Activated CD4-positive, alpha-beta T cell treated with anti-CD3 and anti-CD28 coated beads, Interleukin-2, amount 50 U/mL, for 48 hours (primary cell): Measurements from ENCODE around the gene IL17RA.
A peak's percentile ranks its signal among the peaks of the same experiment; 100 is the strongest.
"Not testable (repeated sequence)": the region's sequence is repeated elsewhere in the genome, so short reads cannot be mapped to it uniquely, and the experiment has no call there.

ENCODE experiments used
- DNase-seq, 2 experiments: peaks; one replicate each; pipeline ENCODE4 v3.0.0-alpha.2; 2020

IL17RA gene, protein sequence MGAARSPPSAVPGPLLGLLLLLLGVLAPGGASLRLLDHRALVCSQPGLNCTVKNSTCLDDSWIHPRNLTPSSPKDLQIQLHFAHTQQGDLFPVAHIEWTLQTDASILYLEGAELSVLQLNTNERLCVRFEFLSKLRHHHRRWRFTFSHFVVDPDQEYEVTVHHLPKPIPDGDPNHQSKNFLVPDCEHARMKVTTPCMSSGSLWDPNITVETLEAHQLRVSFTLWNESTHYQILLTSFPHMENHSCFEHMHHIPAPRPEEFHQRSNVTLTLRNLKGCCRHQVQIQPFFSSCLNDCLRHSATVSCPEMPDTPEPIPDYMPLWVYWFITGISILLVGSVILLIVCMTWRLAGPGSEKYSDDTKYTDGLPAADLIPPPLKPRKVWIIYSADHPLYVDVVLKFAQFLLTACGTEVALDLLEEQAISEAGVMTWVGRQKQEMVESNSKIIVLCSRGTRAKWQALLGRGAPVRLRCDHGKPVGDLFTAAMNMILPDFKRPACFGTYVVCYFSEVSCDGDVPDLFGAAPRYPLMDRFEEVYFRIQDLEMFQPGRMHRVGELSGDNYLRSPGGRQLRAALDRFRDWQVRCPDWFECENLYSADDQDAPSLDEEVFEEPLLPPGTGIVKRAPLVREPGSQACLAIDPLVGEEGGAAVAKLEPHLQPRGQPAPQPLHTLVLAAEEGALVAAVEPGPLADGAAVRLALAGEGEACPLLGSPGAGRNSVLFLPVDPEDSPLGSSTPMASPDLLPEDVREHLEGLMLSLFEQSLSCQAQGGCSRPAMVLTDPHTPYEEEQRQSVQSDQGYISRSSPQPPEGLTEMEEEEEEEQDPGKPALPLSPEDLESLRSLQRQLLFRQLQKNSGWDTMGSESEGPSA

DNA sequence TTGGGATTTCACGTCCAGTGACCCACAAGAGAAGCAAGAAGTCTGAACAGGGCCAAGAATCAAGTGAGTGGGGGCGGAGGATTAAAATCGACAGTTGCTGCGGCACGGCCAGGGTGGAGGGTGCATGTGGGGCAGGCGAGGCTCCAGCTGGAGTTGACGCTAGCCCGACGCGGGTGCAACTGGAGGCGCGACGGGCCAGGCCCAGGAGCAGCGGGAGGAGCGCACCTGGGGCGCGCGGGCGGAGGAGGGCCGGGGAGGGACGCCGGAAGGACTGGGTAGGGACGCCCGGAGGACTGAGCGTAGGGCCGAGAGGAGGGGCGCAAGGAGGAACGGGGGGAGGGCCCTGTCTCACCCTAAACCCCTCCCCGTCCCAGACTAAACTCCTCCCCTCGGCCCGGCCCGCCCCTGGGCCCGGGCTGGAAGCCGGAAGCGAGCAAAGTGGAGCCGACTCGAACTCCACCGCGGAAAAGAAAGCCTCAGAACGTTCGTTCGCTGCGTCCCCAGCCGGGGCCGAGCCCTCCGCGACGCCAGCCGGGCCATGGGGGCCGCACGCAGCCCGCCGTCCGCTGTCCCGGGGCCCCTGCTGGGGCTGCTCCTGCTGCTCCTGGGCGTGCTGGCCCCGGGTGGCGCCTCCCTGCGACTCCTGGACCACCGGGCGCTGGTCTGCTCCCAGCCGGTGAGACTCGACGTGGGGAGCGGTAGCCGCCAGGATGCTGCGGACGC, at the start of gene IL17RA:
Gene IL17RA, plus strand, starts transcription at position 447 of the 723 bp plus-strand sequence. Its CDS starts 92 bp downstream, at position 539.
- DNase-seq: peak; percentile 95

GRCh38 chr22:17035246-17035645, 49.6 kb upstream of the IL17RA start:
- DNase-seq: no peak

DNA sequence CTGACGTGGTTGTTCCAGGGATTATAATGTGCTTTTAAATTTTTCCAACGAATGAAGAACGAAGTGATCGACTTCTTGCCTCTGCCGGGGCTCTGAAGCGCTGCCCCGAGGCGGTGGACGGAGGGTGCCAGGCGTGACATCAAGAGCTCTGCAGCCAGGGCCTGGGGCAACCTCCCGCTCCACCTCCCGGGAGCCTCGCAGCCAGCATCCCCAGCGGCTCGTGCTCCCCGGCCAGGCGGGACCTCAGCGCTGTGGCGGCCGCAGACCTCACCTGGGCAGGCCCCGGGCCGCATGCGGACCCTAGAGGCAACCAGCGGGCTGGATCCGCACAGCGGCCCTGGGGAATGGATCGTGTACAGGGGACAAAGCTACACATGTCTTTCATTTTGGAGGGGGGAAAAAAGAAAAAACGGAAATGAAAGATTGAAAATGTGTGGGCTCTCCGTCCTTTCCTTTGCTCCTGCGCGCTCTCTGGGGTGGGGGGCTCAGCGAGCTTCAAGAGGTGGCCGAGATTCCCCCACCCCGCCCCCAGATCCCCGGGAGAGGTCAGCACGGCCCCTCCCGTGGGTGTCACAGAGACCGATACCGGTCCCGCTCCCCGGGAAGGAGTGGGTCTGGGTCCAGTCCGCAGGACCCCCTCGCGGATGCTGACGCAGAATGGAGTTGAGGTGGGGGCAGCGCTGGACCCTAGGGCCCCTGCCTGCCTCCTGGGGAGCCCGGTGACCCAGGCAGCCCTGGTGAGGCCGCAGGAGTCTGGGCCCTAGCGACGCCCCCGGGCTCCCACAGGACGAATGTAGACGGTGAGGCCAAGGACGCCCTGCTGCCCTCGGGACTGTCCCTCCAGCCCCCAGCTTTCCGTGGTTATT, 48.6 kb upstream of the IL17RA start:
- not testable (repeated sequence) for DNase-seq

DNA sequence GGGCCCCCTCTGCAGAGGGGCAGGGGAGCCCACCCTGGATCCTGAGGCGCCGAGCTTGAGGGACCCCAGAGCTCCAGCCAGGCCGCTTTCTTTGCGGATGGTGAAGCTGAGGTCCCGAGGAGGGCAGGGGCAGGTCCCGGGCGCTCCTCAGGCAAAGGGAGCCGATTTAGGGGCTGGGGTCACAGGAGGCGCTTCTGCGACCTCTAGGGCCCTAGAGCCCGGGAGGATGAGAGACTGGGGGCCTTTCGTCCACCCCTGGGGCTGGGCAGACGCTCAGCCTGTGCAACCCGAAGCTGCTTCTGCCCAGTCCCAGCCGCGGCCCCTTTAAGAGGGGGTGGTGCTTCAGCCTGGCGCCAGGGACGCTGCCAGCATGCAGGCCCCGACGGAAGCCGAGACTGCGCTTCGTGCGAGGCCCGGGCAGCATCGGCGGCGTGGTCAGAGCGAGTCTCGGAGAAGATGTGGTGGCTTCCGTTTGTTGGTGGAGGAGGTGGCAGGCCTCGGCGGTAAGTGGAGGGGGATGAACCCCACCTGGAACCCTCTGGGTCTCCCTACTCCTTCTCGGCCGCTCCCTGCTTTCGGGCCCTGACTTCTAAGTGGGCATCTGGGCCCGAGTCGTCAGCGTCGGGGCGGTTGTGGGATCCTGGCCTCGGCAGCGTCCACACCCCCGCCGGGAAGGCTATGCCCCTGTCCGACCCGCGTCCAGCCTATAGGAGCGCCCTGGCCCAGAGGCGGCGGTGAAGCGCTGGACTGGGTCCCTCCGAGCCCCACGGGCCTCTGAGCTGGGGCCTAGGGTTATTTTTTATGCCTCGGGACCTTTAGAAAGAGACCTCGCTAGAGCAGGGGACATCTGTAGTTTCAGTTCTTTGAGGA, 47.7 kb upstream of the IL17RA start:
- not testable (repeated sequence) for DNase-seq

DNA sequence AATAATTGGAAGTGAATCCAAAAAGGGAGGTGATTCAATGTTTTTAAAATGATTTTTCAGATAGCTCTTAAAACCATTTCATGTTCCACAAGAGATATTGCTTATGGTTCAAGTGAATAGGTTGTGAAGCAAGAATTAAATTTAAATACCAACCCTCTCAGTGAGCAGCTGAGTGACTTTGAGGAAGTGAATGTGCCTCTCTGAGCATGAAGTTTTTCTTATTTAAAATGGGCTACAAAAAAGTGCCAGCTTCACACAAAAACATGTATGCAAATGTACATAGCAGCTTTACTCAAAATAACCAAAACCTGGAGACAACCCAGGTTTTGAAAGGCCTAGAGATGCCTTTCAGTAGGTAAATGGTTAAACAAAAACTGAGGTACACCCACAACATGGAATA, 41.3 kb upstream of the IL17RA start:
- no peak for DNase-seq

GRCh38 chr22:17046566-17047348, 38.0 kb upstream of the IL17RA start:
- no peak for DNase-seq

DNA sequence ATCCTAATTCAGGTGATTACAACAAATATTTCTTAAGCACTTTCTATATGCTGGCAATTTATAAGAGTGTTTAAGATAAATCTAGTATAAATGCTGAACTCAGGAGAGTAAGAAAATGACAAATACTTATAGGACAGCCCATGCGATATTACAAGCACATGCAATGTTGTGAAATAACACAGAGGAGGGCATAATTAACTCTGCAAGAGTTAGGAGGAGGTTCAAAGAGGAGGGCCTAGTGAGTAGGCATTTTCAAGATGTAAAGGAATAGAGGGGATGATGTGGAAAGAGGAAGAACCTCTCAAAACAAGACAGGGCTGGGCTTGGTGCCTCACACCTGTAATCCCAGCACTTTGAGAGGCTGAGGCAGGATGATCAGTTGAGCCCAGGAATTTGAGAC, 37.1 kb upstream of the IL17RA start:
- no peak for DNase-seq

DNA sequence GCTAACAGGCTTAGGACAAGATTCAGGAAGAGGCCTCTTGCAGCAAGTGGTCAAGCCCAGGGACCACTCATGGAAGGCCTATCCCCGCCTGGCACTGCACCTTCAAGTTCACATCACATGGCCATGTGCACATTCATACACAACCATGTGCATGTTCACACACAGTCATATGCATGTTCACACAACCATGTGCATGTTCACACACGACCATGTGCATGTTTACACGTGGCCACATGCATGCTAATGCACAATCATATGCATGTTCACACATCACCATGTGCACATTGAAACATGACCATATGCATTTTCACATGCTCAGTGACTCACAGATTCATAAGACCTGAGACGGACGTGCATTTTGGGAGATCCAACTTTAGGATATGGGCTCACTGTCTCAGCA, 28.7 kb upstream of the IL17RA start:
- DNase-seq: no peak

GRCh38 chr22:17056807-17057206, 28.0 kb upstream of the IL17RA start:
- DNase-seq: no peak

- peak; percentile 58 to 65 for DNase-seq
These were observed 26.6 kb upstream of the IL17RA start for GRCh38 chr22:17057959-17058814.

GRCh38 chr22:17060126-17060525, 24.7 kb upstream of the IL17RA start:
- DNase-seq: no peak

- DNase-seq: no peak
These were observed 21.2 kb upstream of the IL17RA start for GRCh38 chr22:17063411-17064106.

- no peak for DNase-seq
These were observed 20.2 kb upstream of the IL17RA start for GRCh38 chr22:17064498-17065100.

GRCh38 chr22:17065433-17065832, 19.4 kb upstream of the IL17RA start:
- DNase-seq: no peak

DNA sequence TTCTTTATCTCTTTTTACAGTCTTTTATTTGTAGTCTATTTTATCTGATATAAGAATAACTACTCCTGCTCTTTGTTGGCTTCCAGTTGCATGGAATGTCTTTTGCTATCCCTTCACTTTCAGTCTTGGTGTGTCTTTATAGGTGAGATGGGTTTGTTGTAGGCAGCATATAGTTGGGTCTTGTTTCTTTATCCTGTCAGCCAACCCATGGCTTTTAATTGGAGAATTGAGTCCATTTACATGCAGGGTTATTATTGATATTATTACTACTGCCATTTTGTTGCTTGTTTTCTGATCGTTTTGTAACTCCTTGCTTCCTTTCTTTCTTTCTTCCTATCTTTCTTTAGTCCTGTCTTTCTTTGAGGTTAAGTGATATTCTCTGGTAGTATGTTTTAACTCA, 11.9 kb upstream of the IL17RA start:
- DNase-seq: no peak

GRCh38 chr22:17074648-17075002, 10.2 kb upstream of the IL17RA start:
- DNase-seq: no peak

DNA sequence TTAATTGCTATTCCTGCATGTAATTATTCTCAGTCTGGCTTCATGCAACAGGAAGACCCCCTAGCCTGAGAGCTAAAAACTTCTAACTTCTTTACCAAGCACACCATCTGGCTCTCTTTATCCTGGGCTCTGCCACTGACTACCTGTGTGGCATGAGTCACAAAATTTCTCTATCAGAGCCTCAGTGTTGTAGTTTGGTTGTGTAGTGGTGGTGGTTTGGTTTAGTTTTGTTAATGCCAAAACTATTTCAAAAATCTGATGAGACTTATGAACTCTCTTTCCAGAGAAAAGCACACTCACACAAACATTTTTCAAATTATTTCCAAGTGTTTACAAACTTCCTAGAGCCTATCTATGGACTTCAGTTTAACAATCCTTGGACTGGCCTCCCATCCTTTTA, 7.5 kb upstream of the IL17RA start:
- DNase-seq: no peak

DNA sequence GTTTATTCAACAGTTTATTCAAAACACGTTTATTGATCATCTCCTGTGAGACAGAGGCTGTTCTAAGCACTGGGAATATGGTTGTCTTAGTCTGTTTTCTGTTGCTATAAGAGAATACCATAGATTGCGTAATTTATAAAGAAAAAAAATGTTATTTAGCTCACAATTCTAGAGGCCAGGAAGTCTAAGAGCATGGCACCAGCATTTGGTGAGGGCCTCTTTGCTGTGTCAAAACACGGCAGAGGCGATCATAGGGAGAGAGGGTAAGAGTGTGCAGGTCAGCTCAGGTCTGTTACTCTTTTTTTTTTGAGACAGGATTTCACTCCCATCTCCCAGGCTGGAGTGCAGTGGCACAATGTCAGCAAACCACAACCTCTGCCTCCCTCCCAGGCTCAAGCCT, 5.2 kb upstream of the IL17RA start:
- no peak for DNase-seq
